LNCaP clone FGC (cell line): ENCODE results near the gene CFLAR.
"Not testable (repeated sequence)": the region's sequence is repeated elsewhere in the genome, so short reads cannot be mapped to it uniquely, and the experiment has no call there.

Experiments
- DNase-seq: peaks from one replicate; pipeline ENCODE4 v3.0.0-alpha.2; 2011; ENCODE audit warnings: low read depth
- H3K4me3 ChIP-seq: 2 replicates; pipeline ENCODE4 v1.5.1; 2011; ENCODE audit warnings: mild to moderate bottlenecking, low read depth, low read length, control low read depth
- CTCF ChIP-seq: IDR thresholded peaks from 2 replicates; pipeline ENCODE4 v1.5.1; 2012; ENCODE audit warnings: mild to moderate bottlenecking; ENCODE audit not compliant: control insufficient read depth, insufficient read depth; ENCODE audit errors: extremely low read depth

Gene CFLAR

GRCh38 chr2:201154615-201155399 is 38.8 kb downstream of the CFLAR start:
- no peak for TF ChIP-seq CTCF
- H3K4me3 ChIP-seq: no peak overlapping the region
- no peak for DNase-seq

DNA sequence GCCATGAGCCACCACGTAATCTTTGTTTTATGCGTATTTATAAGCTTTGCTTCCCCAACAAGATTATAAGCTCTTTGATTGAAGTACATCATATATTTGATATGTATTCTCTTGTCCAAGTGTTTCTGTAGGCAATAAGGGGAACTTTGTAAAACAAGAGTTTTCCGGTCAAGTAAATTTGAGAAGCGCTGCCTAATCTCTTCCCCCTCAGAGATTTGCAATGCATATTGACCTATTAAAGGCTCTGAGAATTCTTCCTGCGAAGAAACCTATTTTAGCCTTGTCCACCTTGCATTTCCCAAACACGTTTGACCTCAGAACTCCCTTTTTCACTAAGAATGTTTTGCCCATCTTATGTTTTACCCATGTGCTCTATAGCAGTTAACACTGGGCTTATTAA is 40.1 kb downstream of the CFLAR start:
- TF ChIP-seq CTCF: no peak
- H3K4me3 ChIP-seq: no peak overlapping the region
- DNase-seq: no peak

DNA sequence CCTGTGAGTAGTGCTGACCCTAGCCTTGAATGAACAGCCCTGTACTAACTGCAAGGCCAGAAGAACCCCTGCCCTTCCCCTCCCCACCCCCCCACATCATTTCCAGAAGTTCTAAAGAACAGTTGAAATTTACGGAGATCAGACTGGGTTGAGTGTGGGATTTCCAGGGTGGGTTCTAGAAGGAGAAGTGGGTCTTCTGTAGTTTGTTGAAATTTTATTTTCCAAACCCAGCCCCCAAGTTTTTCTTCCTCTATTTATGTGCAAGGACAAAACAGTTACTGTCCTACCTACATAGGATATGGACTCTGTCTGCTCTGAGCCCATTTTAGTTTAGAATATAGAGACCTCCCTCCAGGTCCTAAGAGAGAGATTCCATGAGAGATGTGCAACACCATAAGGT is 40.7 kb downstream of the CFLAR start:
- DNase-seq: no peak
- H3K4me3 ChIP-seq: no peak overlapping the region
- no peak for TF ChIP-seq CTCF

DNA sequence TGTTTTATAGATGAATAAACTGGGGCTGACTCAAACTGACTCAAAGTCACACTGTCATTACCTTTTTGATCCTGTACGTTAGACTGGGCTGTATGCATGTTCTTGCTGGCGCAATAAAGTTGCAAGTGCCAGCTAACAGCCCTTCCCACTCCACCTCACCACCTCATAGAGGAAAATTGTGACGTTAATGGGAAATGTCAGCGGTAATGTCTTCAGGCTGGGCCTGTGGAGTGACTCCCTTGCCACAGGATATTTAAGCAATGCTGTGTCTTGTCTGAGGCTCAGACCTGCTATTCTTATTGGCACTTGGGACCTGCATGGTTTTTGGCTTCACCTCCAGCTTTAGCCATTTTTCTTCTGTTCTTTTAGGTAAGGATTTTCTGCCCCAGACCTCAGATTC is 41.7 kb downstream of the CFLAR start:
- DNase-seq: no peak
- TF ChIP-seq CTCF: no peak
- H3K4me3 ChIP-seq: no peak overlapping the region

GRCh38 chr2:201158111-201158929 is 42.4 kb downstream of the CFLAR start:
- TF ChIP-seq CTCF: peak; percentile 63
- no peak for DNase-seq
- H3K4me3 ChIP-seq: no peak overlapping the region

- TF ChIP-seq CTCF: no peak
- no peak overlapping the region for H3K4me3 ChIP-seq
- DNase-seq: no peak
Measured at GRCh38 chr2:201164166-201164565, 48.2 kb downstream of the CFLAR start.

DNA sequence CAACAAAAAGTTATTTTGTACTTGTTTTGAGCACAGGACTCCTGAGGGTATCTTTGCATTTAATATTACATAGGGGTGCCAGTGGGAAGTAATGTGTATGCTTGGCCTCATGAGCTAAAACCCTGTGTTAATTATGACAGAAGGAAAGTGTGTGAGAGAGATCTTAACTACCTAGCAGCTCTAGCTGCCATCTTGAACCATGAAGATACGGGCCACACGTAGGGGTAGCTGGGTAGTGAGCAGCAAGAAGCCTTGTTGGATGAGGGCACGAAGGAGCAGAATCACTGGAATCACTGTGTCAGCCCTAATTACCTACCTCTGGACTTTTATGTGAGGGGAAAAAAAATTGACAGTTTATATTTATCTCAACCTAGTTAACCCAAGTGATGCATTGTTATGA is 51.6 kb downstream of the CFLAR start:
- no peak overlapping the region for H3K4me3 ChIP-seq
- TF ChIP-seq CTCF: no peak
- no peak for DNase-seq

GRCh38 chr2:201168496-201168895 is 52.5 kb downstream of the CFLAR start:
- H3K4me3 ChIP-seq, DNase-seq: not testable (repeated sequence)
